Measurements from ENCODE around the gene STRA8.

The STRA8 gene

DNA sequence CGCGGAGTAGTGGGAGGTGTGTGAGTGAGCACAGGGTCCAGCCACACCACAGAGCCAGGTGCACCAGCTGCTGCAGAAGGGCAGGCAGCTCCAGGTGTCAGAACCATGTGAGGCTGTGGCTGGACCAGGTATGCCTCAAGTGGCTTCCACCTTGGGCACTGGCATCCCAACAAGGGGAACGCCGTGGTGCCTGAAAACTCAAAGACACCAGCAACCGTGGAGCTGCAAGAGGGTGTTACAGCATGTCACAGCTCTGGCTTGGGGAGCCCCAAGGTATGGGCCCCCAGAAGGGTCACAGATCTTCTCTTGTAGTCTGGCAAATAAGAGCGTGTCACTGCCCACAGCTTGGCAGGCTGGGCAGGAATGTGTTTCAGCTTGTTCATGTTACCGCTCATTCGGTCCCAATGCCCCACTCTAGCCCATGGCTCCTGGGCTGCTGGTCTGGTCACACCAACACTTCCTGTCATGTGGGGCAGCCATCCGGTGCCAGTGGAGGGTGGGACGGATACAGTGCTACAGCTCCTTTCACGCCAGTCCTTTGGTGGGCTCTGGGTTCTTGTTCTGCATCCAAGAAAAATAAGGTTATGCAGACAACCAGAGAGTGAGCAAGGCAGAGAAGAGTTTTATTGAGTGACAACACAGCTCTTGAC is 29.8 kb downstream of the STRA8 start:
- H3F3A ChIP-seq (ENCODE audit: insufficient read depth, low read length) = no peaks in the 10 kb centered on the region
- H3K27me3 ChIP-seq (replicated peaks; ENCODE audit: insufficient read depth, low read length) = no peaks in the 10 kb centered on the region
- H3K27ac ChIP-seq (ENCODE audit: low read length) = no peak overlapping the region
- no peaks in the 10 kb centered on the region for H4K20me1 ChIP-seq (ENCODE audit: insufficient read depth, low read length)
- H3K79me2 ChIP-seq (ENCODE audit: low read length) = no peaks in the 10 kb centered on the region
- no peaks in the 10 kb centered on the region for H3K9me2 ChIP-seq (replicated peaks; ENCODE audit: insufficient read depth, low read length)
- no peaks in the 10 kb centered on the region for H3K4me1 ChIP-seq (ENCODE audit: low read length)
- H2AFZ ChIP-seq (ENCODE audit: low read length) = no peak overlapping the region
- no peaks in the 10 kb centered on the region for H3K9me3 ChIP-seq (replicated peaks; ENCODE audit: insufficient read depth, low read length)
- H3K36me3 ChIP-seq (replicated peaks; ENCODE audit: insufficient read depth, low read length) = no peaks in the 10 kb centered on the region
- no peak overlapping the region for H3K4me3 ChIP-seq (ENCODE audit: low read length)
- DNase-seq = no peak
- TF ChIP-seq, protein P1, sequence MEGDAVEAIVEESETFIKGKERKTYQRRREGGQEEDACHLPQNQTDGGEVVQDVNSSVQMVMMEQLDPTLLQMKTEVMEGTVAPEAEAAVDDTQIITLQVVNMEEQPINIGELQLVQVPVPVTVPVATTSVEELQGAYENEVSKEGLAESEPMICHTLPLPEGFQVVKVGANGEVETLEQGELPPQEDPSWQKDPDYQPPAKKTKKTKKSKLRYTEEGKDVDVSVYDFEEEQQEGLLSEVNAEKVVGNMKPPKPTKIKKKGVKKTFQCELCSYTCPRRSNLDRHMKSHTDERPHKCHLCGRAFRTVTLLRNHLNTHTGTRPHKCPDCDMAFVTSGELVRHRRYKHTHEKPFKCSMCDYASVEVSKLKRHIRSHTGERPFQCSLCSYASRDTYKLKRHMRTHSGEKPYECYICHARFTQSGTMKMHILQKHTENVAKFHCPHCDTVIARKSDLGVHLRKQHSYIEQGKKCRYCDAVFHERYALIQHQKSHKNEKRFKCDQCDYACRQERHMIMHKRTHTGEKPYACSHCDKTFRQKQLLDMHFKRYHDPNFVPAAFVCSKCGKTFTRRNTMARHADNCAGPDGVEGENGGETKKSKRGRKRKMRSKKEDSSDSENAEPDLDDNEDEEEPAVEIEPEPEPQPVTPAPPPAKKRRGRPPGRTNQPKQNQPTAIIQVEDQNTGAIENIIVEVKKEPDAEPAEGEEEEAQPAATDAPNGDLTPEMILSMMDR (IDR thresholded peaks at IDR 0.05; ENCODE audit: low read length) = no peak
- TF ChIP-seq EZH2 (optimal IDR thresholded peaks at IDR 0.05; ENCODE audit: low read depth, low read length) (no peak), EZH2phosphoT487 (IDR thresholded peaks at IDR 0.05; ENCODE audit: low read length) (no peak)
- H3K9ac ChIP-seq (ENCODE audit: low read length) = no peak overlapping the region
- no peak overlapping the region for H3K4me2 ChIP-seq (ENCODE audit: low read depth, low read length)

DNA sequence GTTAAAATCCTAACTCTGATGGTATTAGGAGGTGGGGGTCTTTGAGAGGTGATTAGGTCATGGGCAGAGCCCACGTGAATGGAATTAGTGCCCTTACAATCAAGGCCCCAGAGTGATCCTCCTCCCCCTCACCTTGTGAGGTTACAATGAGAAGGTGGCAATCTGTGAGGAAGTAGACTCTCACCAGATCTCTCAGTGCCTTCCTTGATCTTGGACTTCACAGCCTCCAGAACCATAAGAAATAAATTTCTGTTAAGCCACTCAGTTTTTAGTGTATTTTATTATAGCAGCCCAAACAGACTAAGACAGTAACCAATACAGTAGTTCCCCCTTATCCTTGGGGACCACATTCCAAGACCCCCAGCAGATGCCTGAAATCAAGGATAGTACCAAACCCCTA is 32.0 kb downstream of the STRA8 start:
- Histone ChIP-seq H3K79me2 (ENCODE audit: low read length) (no peaks in the 10 kb centered on the region), H3K9me3 (replicated peaks; ENCODE audit: insufficient read depth, low read length) (no peaks in the 10 kb centered on the region), H3K27me3 (replicated peaks; ENCODE audit: insufficient read depth, low read length) (no peaks in the 10 kb centered on the region), H4K20me1 (ENCODE audit: insufficient read depth, low read length) (no peaks in the 10 kb centered on the region), H2AFZ (ENCODE audit: low read length) (no peak overlapping the region), H3F3A (ENCODE audit: insufficient read depth, low read length) (no peaks in the 10 kb centered on the region), H3K9ac (ENCODE audit: low read length) (no peak overlapping the region), H3K27ac (ENCODE audit: low read length) (no peak overlapping the region), H3K4me3 (ENCODE audit: low read length) (no peak overlapping the region), H3K36me3 (replicated peaks; ENCODE audit: insufficient read depth, low read length) (no peaks in the 10 kb centered on the region), H3K4me2 (ENCODE audit: low read depth, low read length) (no peak overlapping the region), H3K9me2 (replicated peaks; ENCODE audit: insufficient read depth, low read length) (no peaks in the 10 kb centered on the region), H3K4me1 (ENCODE audit: low read length) (no peaks in the 10 kb centered on the region)
- TF ChIP-seq EZH2phosphoT487 (IDR thresholded peaks at IDR 0.05; ENCODE audit: low read length) (no peak), EZH2 (optimal IDR thresholded peaks at IDR 0.05; ENCODE audit: low read depth, low read length) (no peak)
- TF ChIP-seq, protein P1 (IDR thresholded peaks at IDR 0.05; ENCODE audit: low read length) = no peak
- DNase-seq = no peak

GRCh38 chr7:135269921-135270320 is 36.3 kb downstream of the STRA8 start:
- H3K36me3 ChIP-seq (replicated peaks; ENCODE audit: insufficient read depth, low read length) = no peaks in the 10 kb centered on the region
- no peak overlapping the region for H3K27ac ChIP-seq (ENCODE audit: low read length)
- H3K4me2 ChIP-seq (ENCODE audit: low read depth, low read length) = no peak overlapping the region
- H3K27me3 ChIP-seq (replicated peaks; ENCODE audit: insufficient read depth, low read length) = no peaks in the 10 kb centered on the region
- no peak overlapping the region for H3K9ac ChIP-seq (ENCODE audit: low read length)
- TF ChIP-seq EZH2 (optimal IDR thresholded peaks at IDR 0.05; ENCODE audit: low read depth, low read length) = no peak
- no peaks in the 10 kb centered on the region for H3F3A ChIP-seq (ENCODE audit: insufficient read depth, low read length)
- no peaks in the 10 kb centered on the region for H3K4me1 ChIP-seq (ENCODE audit: low read length)
- no peaks in the 10 kb centered on the region for H3K9me3 ChIP-seq (replicated peaks; ENCODE audit: insufficient read depth, low read length)
- H2AFZ ChIP-seq (ENCODE audit: low read length) = no peak overlapping the region
- no peaks in the 10 kb centered on the region for H3K79me2 ChIP-seq (ENCODE audit: low read length)
- H3K4me3 ChIP-seq (ENCODE audit: low read length) = no peak overlapping the region
- no peaks in the 10 kb centered on the region for H3K9me2 ChIP-seq (replicated peaks; ENCODE audit: insufficient read depth, low read length)
- no peaks in the 10 kb centered on the region for H4K20me1 ChIP-seq (ENCODE audit: insufficient read depth, low read length)
- DNase-seq = no peak

DNA sequence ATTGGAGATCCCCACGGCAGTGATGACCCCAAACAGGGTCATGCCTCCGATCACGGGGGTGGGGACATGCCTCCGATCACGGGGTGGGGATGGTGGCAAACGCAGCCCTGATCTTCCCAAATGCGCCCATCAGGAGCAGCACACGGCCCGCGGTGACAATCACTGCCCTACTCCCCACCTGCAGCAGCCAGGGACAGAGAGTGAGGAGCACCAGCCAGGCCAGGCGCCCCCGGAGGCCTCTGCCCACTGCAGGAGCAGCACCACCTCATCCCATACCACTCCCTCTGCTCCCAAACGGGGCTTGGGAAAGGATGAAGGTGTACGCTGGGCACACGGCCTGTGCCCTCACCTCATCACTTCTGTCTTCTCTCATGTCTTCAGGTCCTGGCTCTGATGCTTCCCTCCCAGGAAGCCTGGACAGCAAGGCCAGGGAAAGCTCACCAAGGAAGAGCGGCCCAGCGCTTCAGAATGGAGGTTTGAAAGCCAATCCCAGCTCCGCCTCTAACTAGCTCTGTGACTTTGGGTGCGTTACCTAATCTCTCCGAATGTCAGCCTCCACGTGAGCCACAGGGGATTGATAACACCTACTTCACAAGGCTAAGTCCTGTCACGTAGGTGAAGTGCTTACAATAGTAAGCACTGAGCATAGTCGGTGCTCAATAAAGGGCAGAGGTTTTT is 37.1 kb downstream of the STRA8 start:
- Histone ChIP-seq H3K4me2 (ENCODE audit: low read depth, low read length) (no peak overlapping the region), H3K4me1 (ENCODE audit: low read length) (no peaks in the 10 kb centered on the region), H3K27me3 (replicated peaks; ENCODE audit: insufficient read depth, low read length) (no peaks in the 10 kb centered on the region), H3K79me2 (ENCODE audit: low read length) (no peaks in the 10 kb centered on the region), H2AFZ (ENCODE audit: low read length) (no peak overlapping the region), H3K4me3 (ENCODE audit: low read length) (no peak overlapping the region), H3K9me2 (replicated peaks; ENCODE audit: insufficient read depth, low read length) (no peaks in the 10 kb centered on the region), H4K20me1 (ENCODE audit: insufficient read depth, low read length) (no peaks in the 10 kb centered on the region), H3K27ac (ENCODE audit: low read length) (no peak overlapping the region), H3K36me3 (replicated peaks; ENCODE audit: insufficient read depth, low read length) (no peaks in the 10 kb centered on the region), H3K9ac (ENCODE audit: low read length) (no peak overlapping the region), H3F3A (ENCODE audit: insufficient read depth, low read length) (no peaks in the 10 kb centered on the region), H3K9me3 (replicated peaks; ENCODE audit: insufficient read depth, low read length) (no peaks in the 10 kb centered on the region)
- TF ChIP-seq EZH2phosphoT487 (IDR thresholded peaks at IDR 0.05; ENCODE audit: low read length) (no peak), EZH2 (optimal IDR thresholded peaks at IDR 0.05; ENCODE audit: low read depth, low read length) (no peak)
- TF ChIP-seq, protein P1 (IDR thresholded peaks at IDR 0.05; ENCODE audit: low read length) = no peak
- DNase-seq = no peak

All from MM.1S (cell line).